ENCODE results near the gene ATP2A3.

The ATP2A3 gene

GRCh38 chr17:3929181-3929580, 35.1 kb downstream of the ATP2A3 start:
- H3K9me3 ChIP-seq (ENCODE audit: control insufficient read depth, insufficient read depth, low read length): no peaks in the 10 kb centered on the region
- no peak overlapping the region for H3K4me3 ChIP-seq (ENCODE audit: low read depth, low read length)
- peaks cover 10% of the 10 kb centered on the region for H3K36me3 ChIP-seq (ENCODE audit: control insufficient read depth, insufficient read depth, low read length)
- H3K9ac ChIP-seq (ENCODE audit: low read depth, low read length): no peak overlapping the region
- H3K27me3 ChIP-seq (ENCODE audit: control insufficient read depth, insufficient read depth, low read length): no peaks in the 10 kb centered on the region
- no peaks in the 10 kb centered on the region for H3K4me1 ChIP-seq (ENCODE audit: control insufficient read depth, insufficient read depth, low read length)

- H3K9ac ChIP-seq (ENCODE audit: low read depth, low read length): peak overlapping the region; percentile 24
- H3K27me3 ChIP-seq (ENCODE audit: control insufficient read depth, insufficient read depth, low read length): no peaks in the 10 kb centered on the region
- no peaks in the 10 kb centered on the region for H3K9me3 ChIP-seq (ENCODE audit: control insufficient read depth, insufficient read depth, low read length)
- peaks cover 10% of the 10 kb centered on the region for H3K36me3 ChIP-seq (ENCODE audit: control insufficient read depth, insufficient read depth, low read length)
- no peaks in the 10 kb centered on the region for H3K4me1 ChIP-seq (ENCODE audit: control insufficient read depth, insufficient read depth, low read length)
- no peak overlapping the region for H3K4me3 ChIP-seq (ENCODE audit: low read depth, low read length)
These were observed 35.8 kb downstream of the ATP2A3 start for GRCh38 chr17:3928406-3928805.

GRCh38 chr17:3927628-3928340, 36.5 kb downstream of the ATP2A3 start:
- Histone ChIP-seq H3K9ac (ENCODE audit: low read depth, low read length) (peak overlapping the region; percentile 24), H3K4me1 (ENCODE audit: control insufficient read depth, insufficient read depth, low read length) (no peaks in the 10 kb centered on the region), H3K36me3 (ENCODE audit: control insufficient read depth, insufficient read depth, low read length) (peaks cover 10% of the 10 kb centered on the region), H3K27me3 (ENCODE audit: control insufficient read depth, insufficient read depth, low read length) (no peaks in the 10 kb centered on the region), H3K9me3 (ENCODE audit: control insufficient read depth, insufficient read depth, low read length) (no peaks in the 10 kb centered on the region), H3K4me3 (ENCODE audit: low read depth, low read length) (no peak overlapping the region)

DNA sequence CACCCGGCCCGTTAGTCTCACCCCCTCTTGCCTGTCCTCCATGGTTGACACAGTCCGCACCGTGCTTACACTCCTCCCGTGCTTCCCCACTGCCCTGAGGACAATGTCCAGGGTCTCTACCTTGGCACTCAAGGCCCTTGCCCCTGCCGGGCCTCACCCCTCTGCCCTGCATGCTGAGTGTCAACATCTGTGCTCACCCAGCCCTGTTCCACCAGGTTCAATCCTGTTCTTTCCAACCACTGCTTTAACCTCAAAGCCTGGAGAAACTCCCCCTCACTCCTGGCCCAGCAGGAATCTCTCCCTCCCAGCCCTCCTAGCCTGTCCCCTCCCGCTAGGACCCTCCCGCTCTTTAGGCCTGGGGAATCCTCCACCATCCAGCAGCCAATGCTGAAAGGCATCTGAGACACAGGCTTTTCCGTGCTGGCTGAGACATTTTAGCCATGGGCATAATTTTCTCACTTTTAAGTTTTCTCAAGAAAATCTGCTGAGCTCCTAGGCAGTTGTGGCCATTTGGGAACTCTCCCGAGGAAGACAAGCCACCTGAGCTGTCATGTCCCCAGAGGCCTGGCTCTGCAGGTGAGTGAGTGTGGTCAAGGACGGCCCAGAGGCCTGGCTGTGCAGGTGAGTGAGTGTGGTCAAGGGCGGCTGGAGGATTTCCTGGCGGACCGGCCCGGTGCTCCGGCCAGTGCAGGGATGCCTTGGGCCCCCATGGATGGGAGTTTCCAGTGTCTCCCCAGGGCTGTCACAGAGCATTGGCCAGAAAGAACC, 37.2 kb downstream of the ATP2A3 start:
- H3K9me3 ChIP-seq (ENCODE audit: control insufficient read depth, insufficient read depth, low read length): no peaks in the 10 kb centered on the region
- H3K27me3 ChIP-seq (ENCODE audit: control insufficient read depth, insufficient read depth, low read length): no peaks in the 10 kb centered on the region
- no peaks in the 10 kb centered on the region for H3K4me1 ChIP-seq (ENCODE audit: control insufficient read depth, insufficient read depth, low read length)
- no peak overlapping the region for H3K9ac ChIP-seq (ENCODE audit: low read depth, low read length)
- peaks cover 10% of the 10 kb centered on the region for H3K36me3 ChIP-seq (ENCODE audit: control insufficient read depth, insufficient read depth, low read length)
- H3K4me3 ChIP-seq (ENCODE audit: low read depth, low read length): no peak overlapping the region

GRCh38 chr17:3925684-3926485, 38.4 kb downstream of the ATP2A3 start:
- H3K27me3 ChIP-seq (ENCODE audit: control insufficient read depth, insufficient read depth, low read length): no peaks in the 10 kb centered on the region
- no peaks in the 10 kb centered on the region for H3K4me1 ChIP-seq (ENCODE audit: control insufficient read depth, insufficient read depth, low read length)
- no peak overlapping the region for H3K9ac ChIP-seq (ENCODE audit: low read depth, low read length)

GRCh38 chr17:3924512-3925350, 39.5 kb downstream of the ATP2A3 start:
- no peaks in the 10 kb centered on the region for H3K27me3 ChIP-seq (ENCODE audit: control insufficient read depth, insufficient read depth, low read length)
- peaks cover 10% of the 10 kb centered on the region for H3K36me3 ChIP-seq (ENCODE audit: control insufficient read depth, insufficient read depth, low read length)
- H3K4me3 ChIP-seq (ENCODE audit: low read depth, low read length): no peak overlapping the region
- no peak overlapping the region for H3K9ac ChIP-seq (ENCODE audit: low read depth, low read length)
- no peaks in the 10 kb centered on the region for H3K4me1 ChIP-seq (ENCODE audit: control insufficient read depth, insufficient read depth, low read length)
- no peaks in the 10 kb centered on the region for H3K9me3 ChIP-seq (ENCODE audit: control insufficient read depth, insufficient read depth, low read length)

More at GRCh38 chr17:3925684-3926485, 38.4 kb downstream of the ATP2A3 start:
- Histone ChIP-seq H3K9me3 (ENCODE audit: control insufficient read depth, insufficient read depth, low read length) (no peaks in the 10 kb centered on the region), H3K36me3 (ENCODE audit: control insufficient read depth, insufficient read depth, low read length) (peaks cover 10% of the 10 kb centered on the region), H3K4me3 (ENCODE audit: low read depth, low read length) (no peak overlapping the region)

GRCh38 chr17:3923466-3924190, 40.6 kb downstream of the ATP2A3 start:
- no peaks in the 10 kb centered on the region for H3K27me3 ChIP-seq (ENCODE audit: control insufficient read depth, insufficient read depth, low read length)
- peaks cover 3% of the 10 kb centered on the region for H3K36me3 ChIP-seq (ENCODE audit: control insufficient read depth, insufficient read depth, low read length)
- no peak overlapping the region for H3K4me3 ChIP-seq (ENCODE audit: low read depth, low read length)
- H3K4me1 ChIP-seq (ENCODE audit: control insufficient read depth, insufficient read depth, low read length): no peaks in the 10 kb centered on the region
- no peaks in the 10 kb centered on the region for H3K9me3 ChIP-seq (ENCODE audit: control insufficient read depth, insufficient read depth, low read length)
- no peak overlapping the region for H3K9ac ChIP-seq (ENCODE audit: low read depth, low read length)

DNA sequence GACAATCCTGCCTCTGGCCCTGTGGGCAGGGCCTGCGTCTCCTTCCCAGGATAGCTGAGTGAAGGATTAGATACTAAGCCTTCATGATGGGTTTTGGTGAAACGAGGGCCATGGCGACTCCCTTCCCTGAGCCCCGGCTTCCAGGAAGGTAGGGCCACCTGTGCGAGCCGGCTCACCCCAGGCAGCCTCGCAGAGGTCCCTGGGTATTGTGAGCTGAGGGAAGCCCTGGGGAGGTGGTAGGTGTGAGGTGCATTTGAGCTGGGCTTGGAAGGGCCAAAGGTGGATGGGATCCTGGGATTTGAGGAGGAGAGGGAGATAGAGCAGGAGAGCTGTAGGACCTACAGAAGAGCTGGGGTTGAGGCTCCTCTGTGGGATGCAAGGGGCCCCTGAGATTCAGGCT, 41.5 kb downstream of the ATP2A3 start:
- Histone ChIP-seq H3K9me3 (ENCODE audit: control insufficient read depth, insufficient read depth, low read length) (no peaks in the 10 kb centered on the region), H3K36me3 (ENCODE audit: control insufficient read depth, insufficient read depth, low read length) (no peaks in the 10 kb centered on the region), H3K27me3 (ENCODE audit: control insufficient read depth, insufficient read depth, low read length) (no peaks in the 10 kb centered on the region), H3K4me1 (ENCODE audit: control insufficient read depth, insufficient read depth, low read length) (no peaks in the 10 kb centered on the region), H3K9ac (ENCODE audit: low read depth, low read length) (no peak overlapping the region), H3K4me3 (ENCODE audit: low read depth, low read length) (no peak overlapping the region)

DNA sequence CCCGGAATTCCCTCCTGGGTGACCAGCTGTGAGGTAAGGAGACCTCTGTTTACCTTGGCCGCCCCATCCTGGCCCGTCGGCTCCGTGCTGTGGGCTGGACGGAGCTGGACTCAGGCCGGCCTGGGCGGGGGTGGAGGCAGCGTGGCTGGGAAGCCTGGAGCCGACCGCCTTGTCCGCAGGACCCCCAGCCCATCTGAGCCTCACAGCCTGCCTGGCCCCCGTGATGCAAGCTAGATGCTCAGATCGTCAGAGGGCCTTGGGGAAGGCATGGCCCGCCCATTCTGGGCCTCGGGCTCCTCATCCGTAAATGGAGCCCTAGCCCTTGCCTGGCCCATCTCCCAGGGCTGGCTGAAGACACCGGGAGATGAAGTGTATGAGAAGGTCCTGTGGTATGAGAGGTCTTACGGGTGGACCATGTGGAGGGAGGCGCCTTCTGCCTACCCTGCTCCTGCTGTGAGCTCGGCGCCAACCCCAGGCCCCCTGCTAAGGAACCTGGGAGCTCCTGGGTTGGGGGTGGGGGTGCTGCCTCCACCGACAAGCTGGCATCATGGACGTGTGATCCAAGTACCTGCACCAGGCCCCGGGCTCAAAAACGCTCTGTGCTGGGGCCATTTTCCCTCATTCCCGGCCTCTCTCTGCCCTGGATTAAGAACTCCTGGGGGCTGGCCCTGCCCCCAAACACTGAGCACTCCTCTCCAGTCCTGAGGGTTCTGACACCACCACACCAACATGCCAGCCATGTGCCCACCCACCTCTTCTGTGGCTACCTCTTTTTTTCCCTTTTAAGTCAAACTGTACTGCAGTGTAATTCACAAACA, 42.5 kb downstream of the ATP2A3 start:
- H3K36me3 ChIP-seq (ENCODE audit: control insufficient read depth, insufficient read depth, low read length): no peaks in the 10 kb centered on the region
- H3K4me3 ChIP-seq (ENCODE audit: low read depth, low read length): no peak overlapping the region
- no peaks in the 10 kb centered on the region for H3K4me1 ChIP-seq (ENCODE audit: control insufficient read depth, insufficient read depth, low read length)
- no peak overlapping the region for H3K9ac ChIP-seq (ENCODE audit: low read depth, low read length)
- no peaks in the 10 kb centered on the region for H3K27me3 ChIP-seq (ENCODE audit: control insufficient read depth, insufficient read depth, low read length)
- no peaks in the 10 kb centered on the region for H3K9me3 ChIP-seq (ENCODE audit: control insufficient read depth, insufficient read depth, low read length)

DNA sequence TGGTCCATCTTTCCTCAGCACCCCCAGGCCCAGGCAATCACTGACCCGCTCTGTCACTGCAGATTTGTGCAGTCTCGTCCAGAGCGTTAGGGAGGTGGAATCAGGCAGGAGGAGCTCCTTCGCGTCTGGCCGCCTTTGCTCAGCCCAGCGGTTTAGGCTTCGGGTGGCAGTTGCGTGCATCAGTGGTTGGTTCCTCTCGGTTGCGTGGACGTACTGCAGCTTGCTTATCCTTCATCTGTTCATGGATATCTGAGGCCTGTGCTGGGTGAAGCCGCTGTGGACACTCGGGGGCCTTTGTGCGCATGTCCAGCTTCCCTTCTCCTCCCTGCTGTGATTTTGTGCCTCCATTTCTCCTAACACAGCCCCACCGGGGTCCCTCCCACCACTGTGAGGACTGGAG, 43.2 kb downstream of the ATP2A3 start:
- H3K36me3 ChIP-seq (ENCODE audit: control insufficient read depth, insufficient read depth, low read length): no peaks in the 10 kb centered on the region
- H3K27me3 ChIP-seq (ENCODE audit: control insufficient read depth, insufficient read depth, low read length): no peaks in the 10 kb centered on the region
- no peaks in the 10 kb centered on the region for H3K4me1 ChIP-seq (ENCODE audit: control insufficient read depth, insufficient read depth, low read length)
- no peak overlapping the region for H3K4me3 ChIP-seq (ENCODE audit: low read depth, low read length)
- no peak overlapping the region for H3K9ac ChIP-seq (ENCODE audit: low read depth, low read length)
- no peaks in the 10 kb centered on the region for H3K9me3 ChIP-seq (ENCODE audit: control insufficient read depth, insufficient read depth, low read length)

Measured in iPS-15b (cell line).